Cortex of kidney (tissue), 1 donor: ENCODE data around the gene PRSS8.
"Not testable (repeated sequence)": the region's sequence is repeated elsewhere in the genome, so short reads cannot be mapped to it uniquely, and the experiment has no call there.

Experiments
- DNase-seq: peaks from one replicate; lab custom pipeline; 2025; lab: John Stamatoyannopoulos, UW

Gene PRSS8

DNA sequence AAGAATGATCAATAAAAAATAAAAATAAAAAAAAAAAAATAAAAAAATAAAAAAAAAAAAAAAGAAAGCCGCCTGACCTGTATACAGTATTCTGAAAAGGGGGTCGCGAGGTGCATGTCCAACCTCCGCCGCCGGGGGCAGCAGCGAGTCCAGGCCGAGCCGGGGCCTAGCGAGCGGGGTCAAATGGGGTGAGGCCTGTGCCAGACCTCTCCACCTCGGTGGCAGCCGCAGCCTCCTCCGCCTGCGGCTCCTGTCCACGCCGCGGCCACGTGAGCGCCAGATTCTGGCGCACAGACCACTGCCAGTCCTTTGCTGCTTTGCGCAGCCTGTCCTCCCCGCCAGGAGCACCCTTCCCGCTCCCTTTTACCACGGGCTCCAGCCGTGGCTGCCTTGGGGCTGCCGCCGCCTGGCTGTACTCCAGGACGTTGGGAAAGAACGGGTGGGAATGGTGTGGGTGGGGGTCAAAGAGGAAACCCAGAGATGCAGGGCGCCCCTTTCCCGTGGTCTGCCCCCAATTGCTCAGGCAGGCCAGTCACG lies 29.8 kb downstream of the PRSS8 start:
- DNase-seq = no peak

DNA sequence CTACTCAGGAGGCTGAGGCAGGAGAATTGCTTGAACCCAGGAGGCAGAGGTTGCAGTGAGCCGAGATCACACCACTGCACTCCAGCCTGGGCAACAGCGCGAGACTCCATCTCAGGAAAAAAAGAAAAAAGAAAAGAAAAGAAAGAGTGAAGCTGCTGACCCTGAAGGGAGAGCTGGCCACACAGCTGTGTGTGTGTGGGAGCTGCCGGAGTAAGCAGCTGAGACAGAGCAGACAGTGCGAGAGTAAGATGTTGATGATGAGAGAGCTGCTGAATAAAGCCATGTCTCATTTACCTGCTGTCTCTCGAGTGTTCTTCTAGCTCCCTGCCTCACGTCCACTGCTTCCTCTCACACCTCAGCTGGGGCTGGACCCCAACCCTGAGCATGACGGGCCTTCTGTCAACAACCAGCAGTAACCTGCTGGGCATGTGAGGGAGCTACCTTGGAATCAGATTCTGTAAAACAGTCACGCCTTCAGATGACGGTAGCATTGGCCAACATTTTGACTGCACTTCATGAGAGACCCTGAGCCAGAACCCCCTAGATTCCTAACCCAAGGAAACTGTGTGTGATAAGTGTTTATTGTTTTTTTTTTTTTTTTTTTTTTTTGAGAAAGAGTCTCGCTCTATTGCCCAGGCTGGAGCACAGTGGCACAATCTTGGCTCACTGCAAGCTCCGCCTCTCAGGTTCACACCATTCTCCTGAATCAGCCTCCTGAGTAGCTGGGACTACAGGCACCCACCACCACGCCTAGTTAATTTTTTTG lies 34.5 kb downstream of the PRSS8 start:
- not testable (repeated sequence) for DNase-seq

DNA sequence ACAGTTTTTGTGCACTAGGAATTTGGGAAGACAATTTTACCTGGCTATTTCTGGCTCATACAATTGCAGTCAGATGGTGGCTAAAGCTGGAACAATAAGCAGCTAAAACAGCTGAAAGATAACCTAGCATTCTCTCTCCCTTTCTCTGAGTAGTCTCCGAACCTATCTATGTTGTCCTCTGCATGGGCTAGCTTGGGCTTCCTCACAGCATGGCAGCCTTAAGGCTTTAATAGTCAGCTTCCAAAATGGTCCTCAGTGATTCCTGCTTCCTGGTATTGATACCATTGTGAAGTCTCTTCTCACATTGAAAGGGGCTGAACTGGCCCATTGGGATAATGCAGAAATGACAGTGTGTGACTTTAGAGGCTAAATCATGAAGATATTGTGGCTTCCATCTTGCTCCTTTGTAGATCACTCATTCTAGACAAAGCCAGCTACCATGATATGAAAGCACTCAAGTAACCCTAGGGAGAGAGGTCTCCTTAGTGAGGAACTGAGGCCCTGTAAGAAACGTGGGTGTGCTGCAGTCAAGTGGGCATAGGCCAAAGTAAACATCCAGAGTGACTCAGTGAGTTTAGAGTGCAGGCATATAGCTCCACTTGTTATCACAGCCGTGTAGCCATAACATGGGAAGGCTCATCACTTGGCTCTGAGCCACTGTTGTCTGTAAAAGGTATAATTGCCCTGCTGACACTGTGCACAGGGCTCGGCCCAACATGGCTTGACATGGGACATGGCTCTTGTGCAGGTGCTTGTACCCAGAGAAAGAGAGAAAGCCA lies 35.5 kb downstream of the PRSS8 start:
- no peak for DNase-seq

DNA sequence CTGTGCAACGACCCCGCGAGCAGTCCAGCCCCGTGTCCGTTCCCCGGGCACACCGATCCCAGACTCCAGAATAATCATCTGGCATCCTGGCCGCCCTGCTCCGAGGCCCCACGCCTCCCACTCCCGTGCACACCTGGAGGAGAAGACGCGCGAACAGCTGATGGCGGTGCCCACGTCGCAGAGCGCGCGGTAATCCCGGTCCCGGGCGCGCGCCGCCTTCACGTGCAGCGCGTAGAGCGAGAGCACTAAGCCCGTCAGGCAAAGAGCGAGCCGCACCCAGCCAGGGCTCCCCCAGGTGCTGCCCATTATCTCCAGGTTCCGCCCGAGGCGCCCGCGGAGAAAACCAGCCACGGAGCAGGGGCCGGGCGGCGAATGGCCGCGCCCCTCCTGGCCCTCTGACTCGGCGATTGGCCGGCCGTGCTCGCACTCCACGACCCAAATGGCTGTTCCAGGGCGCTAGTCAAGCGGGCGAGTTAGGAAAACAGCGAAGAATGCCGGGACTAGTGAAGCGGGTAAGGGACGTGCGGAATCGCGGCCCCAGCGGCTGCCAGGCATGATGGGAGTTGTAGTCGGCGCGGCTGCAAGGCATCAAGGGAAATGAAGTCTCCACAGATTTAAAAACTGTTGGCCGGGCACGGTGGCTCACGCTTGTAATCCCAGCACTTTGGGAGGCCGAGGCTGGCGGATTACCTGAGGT lies 41.0 kb downstream of the PRSS8 start, which contains the start of gene VKORC1:
Gene VKORC1 (minus strand): TSS at position 374 of the 697 bp plus-strand sequence. CDS start 68 bp downstream, at position 306.
- peak; percentile 22 for DNase-seq

DNA sequence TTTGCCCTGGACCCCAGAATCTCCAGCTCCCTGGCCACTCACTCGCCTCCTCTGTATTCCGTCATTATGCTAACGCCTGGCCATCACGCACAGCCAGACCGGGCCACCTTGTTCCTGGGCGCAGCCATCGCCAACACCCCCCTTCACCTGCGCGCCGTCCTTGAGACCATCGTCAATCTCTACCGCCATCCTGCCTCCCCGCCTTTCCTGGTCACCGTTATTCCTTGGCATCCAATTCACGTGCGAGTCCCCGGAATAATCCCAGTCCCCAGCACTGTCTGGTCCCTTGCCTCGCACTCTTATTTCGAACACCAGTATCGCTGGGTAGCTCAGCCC lies 41.5 kb downstream of the PRSS8 start:
- DNase-seq = no peak

DNA sequence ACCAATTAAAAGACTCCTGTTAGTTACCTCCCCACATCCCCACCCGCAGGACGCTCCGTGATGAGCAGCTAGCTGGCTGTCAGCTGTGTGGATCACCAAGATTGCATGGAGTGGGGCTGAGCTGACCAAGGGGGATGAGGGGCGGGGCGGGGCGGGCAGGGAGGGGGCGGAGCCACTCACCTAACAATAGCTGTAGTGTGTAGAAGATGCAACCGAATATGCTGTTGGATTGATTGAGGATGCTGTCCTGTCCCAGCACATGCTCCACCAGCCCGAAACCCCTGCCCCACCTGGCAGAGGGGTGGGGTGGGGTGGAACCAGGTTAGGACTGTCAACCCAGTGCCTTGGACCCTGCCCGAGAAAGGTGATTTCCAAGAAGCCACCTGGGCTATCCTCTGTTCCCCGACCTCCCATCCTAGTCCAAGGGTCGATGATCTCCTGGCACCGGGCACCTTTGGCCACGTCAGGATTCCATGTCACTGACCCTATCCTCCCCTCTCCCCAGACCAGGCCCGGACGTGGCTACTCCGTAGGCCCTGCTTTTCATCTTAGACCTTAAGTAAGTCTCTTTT lies 42.3 kb downstream of the PRSS8 start:
- DNase-seq = no peak

DNA sequence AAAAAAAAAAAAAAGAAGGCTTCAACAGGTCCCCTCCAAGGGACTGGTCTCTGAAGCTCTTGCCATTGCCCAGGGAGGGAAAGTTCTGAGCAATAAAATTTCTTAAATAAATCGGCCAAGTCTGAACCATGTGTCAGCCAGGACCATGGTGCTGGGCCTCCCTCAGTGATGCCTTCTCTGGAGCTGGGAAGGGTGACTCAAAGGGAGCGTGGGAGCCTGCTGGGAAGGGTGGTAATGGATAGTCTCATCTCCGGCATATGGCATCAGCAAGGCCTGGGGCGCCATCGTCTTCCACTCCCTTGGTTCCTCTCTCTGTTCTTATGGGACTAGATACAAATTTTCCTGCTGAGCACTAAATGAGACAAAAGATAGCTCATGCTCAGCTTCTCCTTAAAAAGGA lies 43.2 kb downstream of the PRSS8 start:
- no peak for DNase-seq

DNA sequence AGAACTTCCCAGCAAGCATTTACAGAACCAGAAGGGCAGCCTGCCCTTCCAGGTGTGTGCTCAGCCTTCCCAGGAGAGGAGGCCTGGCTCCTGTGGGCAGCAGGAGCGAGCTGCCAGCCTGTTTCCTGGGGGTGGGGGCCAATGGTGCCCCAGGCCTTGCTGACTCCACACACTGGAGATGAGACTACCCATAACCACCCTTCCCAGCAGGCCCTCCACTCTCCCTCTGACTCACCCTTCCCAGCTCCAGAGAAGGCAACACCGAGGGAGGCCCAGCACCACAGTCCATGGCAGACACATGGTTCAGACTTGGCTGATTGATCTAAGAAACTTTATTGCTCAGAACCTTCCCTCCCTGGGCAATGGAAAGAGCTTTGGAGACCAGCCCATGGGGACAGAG lies 45.0 kb downstream of the PRSS8 start:
- no peak for DNase-seq

DNA sequence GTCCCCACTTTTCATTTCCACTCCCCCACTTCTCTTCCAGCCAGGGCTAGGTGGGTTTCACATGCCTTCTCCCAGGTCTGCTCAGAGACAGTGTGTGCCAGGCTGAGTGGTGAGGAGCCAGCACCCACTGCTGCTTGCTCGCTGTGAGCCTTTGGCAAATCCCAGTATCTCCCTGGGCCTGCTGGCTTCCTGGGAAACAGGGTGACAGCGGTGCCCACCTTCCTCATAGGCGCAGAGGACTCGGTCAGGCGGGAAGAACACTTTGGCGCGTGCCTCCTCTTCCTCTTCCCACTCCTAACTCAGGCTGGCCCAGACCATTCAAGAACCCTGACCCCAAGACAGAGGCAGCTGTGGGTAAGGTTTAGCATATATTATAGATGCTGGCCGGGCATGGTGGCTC lies 46.3 kb downstream of the PRSS8 start:
- no peak for DNase-seq

DNA sequence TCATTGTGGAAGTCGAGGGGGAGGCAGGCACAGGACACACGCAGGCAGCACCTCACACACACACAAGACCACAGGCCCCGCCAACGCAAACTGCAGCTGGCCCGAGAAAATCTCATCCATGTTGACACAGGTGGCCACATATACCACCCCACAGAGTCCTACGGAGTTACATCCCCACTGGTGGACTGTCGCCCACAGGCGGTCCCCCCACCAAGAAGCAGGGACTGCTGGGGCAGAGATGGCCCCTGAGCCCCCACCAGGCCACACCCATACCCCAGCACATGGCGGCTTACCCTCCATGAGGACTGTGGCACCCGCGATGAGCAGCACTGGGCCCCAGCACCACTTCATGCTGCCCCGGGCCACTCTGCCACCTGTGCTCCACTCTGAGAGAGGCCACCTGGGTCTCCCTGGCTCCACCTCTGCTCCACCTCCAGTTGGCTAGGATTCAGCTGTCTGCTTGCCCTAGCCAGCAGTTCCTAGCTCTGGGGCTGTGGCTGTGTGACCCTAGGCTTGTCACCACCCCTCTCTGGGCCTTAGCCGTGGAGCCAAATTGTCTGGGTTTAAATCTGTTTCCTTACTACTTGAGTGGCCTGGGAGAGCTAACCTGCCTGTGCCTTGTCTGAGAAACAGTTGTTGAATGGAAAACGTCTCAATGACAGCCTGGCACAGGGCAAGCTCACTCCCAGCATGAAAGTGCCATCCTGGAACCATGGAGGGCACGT lies 46.9 kb downstream of the PRSS8 start, which contains the start of gene PRSS53:
Gene PRSS53 (minus strand): TSS at position 485 of the 725 bp plus-strand sequence. CDS start 134 bp downstream, at position 351.
- DNase-seq = no peak

DNA sequence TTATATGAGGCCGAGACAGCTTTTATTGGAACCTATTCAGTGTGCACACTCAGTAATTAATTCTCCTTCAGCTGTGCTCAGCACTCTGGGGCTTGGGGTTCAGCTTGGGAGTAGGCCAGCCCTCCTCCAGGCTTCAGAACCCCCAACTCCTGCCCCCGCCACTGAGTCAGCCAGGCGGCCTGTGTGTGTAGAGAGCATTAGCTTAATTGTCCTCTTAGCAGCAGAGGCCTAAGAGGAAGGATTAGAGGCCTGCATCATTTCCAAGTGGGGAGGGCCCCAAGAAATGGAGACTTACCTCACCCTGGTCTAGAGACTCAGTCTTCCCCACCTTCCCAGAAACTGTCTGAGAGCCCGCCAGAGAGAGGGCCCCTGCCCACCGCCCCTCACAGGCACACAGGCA lies 47.6 kb downstream of the PRSS8 start:
- DNase-seq = no peak

DNA sequence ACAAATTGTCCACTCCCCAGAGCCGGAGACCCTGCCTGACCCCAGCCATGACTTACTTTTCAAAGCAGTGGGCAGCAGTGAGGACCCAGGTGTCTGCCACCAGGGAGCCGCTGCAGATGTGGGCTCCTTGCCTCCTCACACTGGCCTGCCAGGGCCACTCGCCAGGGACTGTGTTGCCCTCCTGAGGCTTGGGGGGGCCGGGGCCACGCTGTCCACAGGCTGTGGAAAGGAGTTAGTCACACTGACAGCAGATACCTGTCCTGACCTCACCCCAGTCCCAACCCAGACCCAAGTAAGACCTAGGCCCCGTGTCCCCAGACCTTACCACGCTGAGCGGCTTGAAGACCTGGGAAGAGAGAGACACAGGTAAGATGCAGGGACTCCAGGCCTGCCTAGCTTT lies 48.0 kb downstream of the PRSS8 start:
- no peak for DNase-seq

DNA sequence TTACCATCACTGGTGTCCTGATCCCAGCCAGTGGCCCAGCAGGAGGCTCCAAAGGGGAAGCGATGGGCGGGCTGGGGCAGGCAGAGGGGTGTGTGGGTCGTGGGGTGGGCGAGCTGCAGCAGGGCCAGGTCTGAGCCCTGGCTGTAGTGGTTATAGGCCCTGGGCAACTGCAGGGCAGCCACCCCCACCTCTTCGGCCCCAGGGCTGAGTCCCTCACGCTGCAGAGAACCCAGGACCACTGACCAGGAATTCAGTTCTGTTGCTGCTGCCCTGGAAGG lies 49.0 kb downstream of the PRSS8 start:
- no peak for DNase-seq

DNA sequence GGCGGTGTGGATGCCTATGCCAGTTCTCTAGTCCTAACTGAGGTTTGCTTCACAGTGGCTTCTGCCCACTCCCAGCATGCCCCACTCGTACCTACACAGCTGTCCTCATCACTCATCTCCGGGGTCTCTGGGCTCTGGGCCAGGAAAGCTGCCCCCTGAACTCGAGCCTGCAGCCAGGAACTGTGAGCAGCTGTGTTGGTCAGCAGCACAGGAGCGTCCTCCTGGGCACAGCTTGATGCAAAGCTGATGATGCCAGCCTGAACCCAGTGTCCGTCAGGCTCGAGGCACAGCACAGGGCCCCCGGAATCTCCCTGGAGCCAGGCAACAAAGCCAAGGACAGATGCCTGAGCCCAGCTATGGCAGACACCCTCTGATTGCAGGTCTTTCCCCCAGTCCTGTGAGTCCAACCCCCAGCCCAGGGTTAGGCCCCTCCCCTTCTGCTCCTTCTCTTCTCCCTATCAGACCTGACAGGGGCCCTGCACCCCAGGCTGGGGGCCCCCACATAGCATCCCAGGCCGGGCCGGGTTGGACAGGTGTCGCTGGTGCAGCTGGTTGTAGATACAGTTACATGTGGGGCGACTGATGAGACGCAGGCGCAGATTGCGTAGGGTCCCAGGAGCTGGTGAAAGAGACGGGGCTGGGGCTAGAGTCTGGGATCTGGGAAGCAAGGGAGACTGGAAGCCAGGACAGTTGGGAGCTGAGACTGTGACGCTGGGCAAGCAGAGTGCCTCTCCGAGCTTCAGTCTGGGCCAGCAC lies 49.5 kb downstream of the PRSS8 start:
- DNase-seq = no peak

DNA sequence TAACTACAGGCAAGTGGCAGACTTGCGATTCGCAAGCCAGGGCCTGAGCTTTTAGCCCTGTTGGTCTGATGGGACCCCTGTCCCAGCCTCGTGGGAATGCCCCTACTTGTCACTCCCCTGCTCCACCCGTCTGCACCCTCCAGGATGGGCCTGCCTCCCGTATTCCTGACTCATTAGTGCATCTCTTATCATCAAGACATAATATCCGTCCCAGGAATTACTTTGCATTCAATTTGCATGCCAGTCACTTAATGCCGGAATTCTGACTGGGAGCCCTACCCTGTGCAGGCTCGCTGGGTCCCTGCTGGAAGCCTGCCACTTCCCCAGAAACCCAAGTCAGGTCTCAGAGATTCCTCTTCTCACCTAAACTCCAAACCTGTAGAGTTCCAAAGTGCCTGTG lies 50.1 kb downstream of the PRSS8 start:
- no peak for DNase-seq

DNA sequence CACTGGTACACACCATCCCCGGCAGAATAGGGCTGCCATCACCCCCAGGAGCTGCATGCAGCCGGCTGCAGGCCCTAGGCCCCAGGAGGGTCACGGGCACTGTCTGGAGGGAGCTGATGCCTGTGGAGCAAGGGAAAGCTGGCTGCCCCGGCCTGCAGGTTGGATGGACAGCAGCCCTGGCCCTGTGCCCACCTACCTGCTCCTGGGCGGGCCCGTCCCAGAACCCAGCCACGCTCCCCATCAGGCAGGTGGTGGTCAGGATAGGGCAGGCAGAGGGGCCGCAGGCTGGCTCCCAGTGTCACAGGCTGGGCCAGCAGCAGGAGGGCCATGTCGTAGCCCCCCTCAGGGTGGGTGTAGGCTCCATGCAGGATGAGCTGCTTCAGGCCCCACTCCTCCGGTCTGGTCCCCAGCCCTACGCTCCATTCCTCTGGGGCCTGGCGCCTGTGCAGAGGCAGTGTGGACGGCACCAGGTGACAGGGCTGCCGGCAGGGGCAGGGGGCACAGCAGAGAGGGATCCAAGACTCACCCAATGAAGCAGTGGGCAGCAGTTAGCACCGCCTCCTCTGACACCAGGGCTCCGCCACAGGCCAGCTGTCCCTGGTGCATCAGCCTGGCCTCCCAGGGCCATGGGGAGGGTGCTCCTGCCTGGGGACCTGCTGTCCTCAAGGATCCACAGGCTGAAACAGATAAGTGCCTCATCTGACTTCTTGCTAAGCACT lies 50.8 kb downstream of the PRSS8 start:
- DNase-seq = no peak

DNA sequence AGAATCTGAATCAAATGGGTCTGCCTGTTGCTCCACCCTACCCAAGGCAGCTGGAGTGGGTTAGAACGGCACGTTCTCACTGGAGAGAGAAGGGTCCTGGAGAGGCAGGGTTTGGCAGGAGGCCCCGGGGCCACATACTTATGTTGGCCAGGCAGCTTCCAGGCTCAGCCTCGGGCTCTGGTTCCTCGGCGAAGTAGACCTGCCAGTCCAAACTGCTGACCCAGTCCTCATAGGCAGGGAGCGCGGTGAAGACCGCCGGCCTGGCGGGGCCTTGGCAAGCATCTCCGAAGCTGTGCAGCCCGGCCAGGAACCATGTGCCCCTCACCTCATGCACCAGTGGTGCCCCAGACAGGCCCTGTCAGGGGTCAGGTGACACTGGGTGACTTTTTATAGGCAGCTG lies 51.5 kb downstream of the PRSS8 start:
- no peak for DNase-seq

DNA sequence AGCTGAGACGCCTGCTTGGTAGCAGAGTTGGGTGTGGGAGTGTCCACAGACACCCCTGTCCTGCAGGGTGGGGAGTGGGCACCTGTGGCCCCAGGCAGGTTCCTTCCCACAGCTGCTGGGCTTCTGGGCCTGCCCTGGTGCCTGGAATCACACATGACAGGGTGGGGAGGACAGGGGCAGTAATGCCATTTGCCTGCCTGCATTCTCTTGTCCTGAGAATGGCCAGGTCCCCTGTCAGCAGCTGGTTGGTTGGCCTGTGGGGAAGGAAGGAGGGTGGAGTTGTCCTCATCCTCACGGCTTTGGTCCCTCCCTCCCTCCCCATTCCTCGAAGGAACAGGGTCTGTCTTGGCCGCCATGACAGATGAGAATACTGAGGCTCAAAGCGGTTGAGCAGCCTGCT lies 52.0 kb downstream of the PRSS8 start:
- no peak for DNase-seq

DNA sequence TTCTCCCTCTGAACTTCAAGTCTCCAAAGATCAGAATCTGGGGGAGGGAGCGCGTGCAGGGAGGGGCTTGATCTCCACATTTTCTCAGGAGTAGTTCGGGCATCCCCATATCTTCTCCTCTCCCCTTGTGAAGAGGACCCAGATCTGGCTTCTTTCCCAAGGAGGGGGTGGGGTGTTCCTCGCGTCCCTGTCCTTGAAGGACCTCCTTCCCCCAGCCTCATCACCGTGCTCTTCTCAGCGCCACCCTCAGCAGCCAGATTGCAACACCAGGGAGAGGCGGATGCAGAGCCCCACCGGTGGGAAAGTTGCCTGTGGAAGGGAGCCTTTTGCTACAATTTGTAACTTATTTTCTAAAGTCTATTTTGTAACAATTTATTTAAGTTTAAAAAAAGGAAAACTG lies 52.4 kb downstream of the PRSS8 start:
- DNase-seq = no peak

DNA sequence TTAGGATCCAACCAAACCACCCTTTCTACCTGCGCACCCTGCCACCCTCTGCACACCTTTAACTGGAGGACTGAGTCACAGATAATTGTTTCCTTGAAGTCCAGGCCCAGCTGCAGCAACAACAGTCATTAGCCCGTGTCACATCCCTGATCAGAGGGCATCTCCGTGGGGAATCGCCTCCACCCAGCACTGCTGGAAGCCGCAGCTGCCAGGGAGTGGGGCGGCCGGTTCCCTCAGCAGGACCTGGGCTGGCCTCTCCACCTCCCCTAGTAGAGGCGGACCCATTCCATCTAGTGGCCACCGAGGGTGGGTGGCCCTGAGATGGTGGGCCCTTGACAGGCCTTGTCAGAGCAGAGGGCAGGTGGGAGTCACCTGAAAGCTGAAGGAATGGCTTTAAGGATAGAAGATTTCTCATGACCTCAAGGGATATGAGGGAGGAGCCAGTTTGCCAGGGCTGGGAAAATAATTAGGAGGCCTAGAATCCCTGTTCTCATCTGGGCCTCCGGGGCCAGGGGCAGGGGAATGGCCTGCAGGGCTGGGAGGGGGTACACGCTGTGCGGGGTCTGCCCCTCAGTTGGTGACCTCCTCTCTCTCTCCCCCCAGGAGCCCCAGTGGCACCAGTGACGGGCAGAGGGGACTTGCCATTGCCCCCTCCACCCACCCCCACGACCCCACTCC lies 53.0 kb downstream of the PRSS8 start:
- no peak for DNase-seq
